ENCODE results near the gene LRRC17. TPM values are rescaled to one million over a fixed set of nuclear protein-coding genes. Genes with fewer than 3 reads are reported as not detected.

The LRRC17 gene
- 0.32 and 0.42 TPM in 2 replicates for total RNA-seq (2022)
- Bru-seq, nascent RNA: percentile 26 among the genes with signal in this experiment
- BruChase-seq, experiment 1, labeled RNA remaining after a 6-hour chase: percentile 22 among the genes with signal in this experiment
- percentile 18 among the genes with signal in this experiment for BruChase-seq, experiment 2, labeled RNA remaining after a 2-hour chase
- long read RNA-seq: 0 reads

GRCh38 chr7:102912742-102913141 is at the start of gene LRRC17:
LRRC17 (plus strand) TSS chr7:102913000; CDS start chr7:102933914, 20,914 bp downstream.
- no peak for DNase-seq
- H3K27ac Mint-ChIP-seq (ENCODE audit: unreplicated experiment): no peak within 1 kb of the TSS
- CTCF ChIA-PET: no interaction called here
- no peak within 1 kb of the TSS for H3K4me3 Mint-ChIP-seq (ENCODE audit: low read depth, unreplicated experiment)
- no peaks in the 10 kb centered on the region for H3K27me3 Mint-ChIP-seq (ENCODE audit: unreplicated experiment)
- H3K36me3 Mint-ChIP-seq (ENCODE audit: insufficient read depth, unreplicated experiment): no peaks in the 10 kb centered on the region
- intact Hi-C loops (cut with micrococcal nuclease; ENCODE audit: unreplicated experiment): loop anchor here (10.0 kb wide), 2 partner anchors 98 to 148 kb away; no protein-coding TSS in a partner anchor
- peaks cover 9% of the 10 kb centered on the region for H3K4me1 Mint-ChIP-seq (ENCODE audit: low read depth, unreplicated experiment)
- no peak for TF ChIP-seq CTCF (IDR thresholded peaks at IDR 0.05; ENCODE audit: unreplicated experiment)
- BruUV-seq (replicated peaks): no TSS peak
- H3K9me3 Mint-ChIP-seq (ENCODE audit: low read depth, unreplicated experiment): no peaks in the 10 kb centered on the region

- Mint-ChIP-seq H3K27me3 (ENCODE audit: unreplicated experiment) (no peaks in the 10 kb centered on the region), H3K9me3 (ENCODE audit: low read depth, unreplicated experiment) (peaks cover 4% of the 10 kb centered on the region), H3K4me3 (ENCODE audit: low read depth, unreplicated experiment) (no peak overlapping the region), H3K4me1 (ENCODE audit: low read depth, unreplicated experiment) (peaks cover 32% of the 10 kb centered on the region), H3K27ac (ENCODE audit: unreplicated experiment) (no peak overlapping the region), H3K36me3 (ENCODE audit: insufficient read depth, unreplicated experiment) (peaks cover 10% of the 10 kb centered on the region)
- TF ChIP-seq CTCF (IDR thresholded peaks at IDR 0.05; ENCODE audit: unreplicated experiment): no peak
- DNase-seq: no peak
- BruUV-seq (replicated peaks): no TSS peak
- intact Hi-C loops (cut with micrococcal nuclease; ENCODE audit: unreplicated experiment): no loop called here
- CTCF ChIA-PET: no interaction called here
Measured at GRCh38 chr7:102864958-102865357, 47.8 kb upstream of the LRRC17 start.

- no peak for TF ChIP-seq CTCF (IDR thresholded peaks at IDR 0.05; ENCODE audit: unreplicated experiment)
- no TSS peak for BruUV-seq (replicated peaks)
- intact Hi-C loops (cut with micrococcal nuclease; ENCODE audit: unreplicated experiment): no loop called here
- Mint-ChIP-seq H3K4me3 (ENCODE audit: low read depth, unreplicated experiment) (no peak overlapping the region), H3K27me3 (ENCODE audit: unreplicated experiment) (no peaks in the 10 kb centered on the region), H3K4me1 (ENCODE audit: low read depth, unreplicated experiment) (peaks cover 37% of the 10 kb centered on the region), H3K27ac (ENCODE audit: unreplicated experiment) (peak overlapping the region; percentile 70), H3K9me3 (ENCODE audit: low read depth, unreplicated experiment) (peaks cover 4% of the 10 kb centered on the region), H3K36me3 (ENCODE audit: insufficient read depth, unreplicated experiment) (peaks cover 5% of the 10 kb centered on the region)
- no peak for DNase-seq
- CTCF ChIA-PET: no interaction called here
Measured at GRCh38 chr7:102866535-102867215, 46.1 kb upstream of the LRRC17 start.

GRCh38 chr7:102869195-102869594 is 43.6 kb upstream of the LRRC17 start:
- peaks cover 47% of the 10 kb centered on the region for H3K4me1 Mint-ChIP-seq (ENCODE audit: low read depth, unreplicated experiment)
- intact Hi-C loops (cut with micrococcal nuclease; ENCODE audit: unreplicated experiment): no loop called here
- H3K27ac Mint-ChIP-seq (ENCODE audit: unreplicated experiment): no peak overlapping the region
- TF ChIP-seq CTCF (IDR thresholded peaks at IDR 0.05; ENCODE audit: unreplicated experiment): no peak
- CTCF ChIA-PET: no interaction called here
- H3K9me3 Mint-ChIP-seq (ENCODE audit: low read depth, unreplicated experiment): peaks cover 4% of the 10 kb centered on the region
- no TSS peak for BruUV-seq (replicated peaks)
- H3K36me3 Mint-ChIP-seq (ENCODE audit: insufficient read depth, unreplicated experiment): peaks cover 5% of the 10 kb centered on the region
- no peak for DNase-seq
- H3K27me3 Mint-ChIP-seq (ENCODE audit: unreplicated experiment): no peaks in the 10 kb centered on the region
- no peak overlapping the region for H3K4me3 Mint-ChIP-seq (ENCODE audit: low read depth, unreplicated experiment)
